SK-N-SH (cell line): ENCODE measurements around the gene NR2C2AP. TPM values are rescaled to one million over a fixed set of nuclear protein-coding genes. Genes with fewer than 3 reads are reported as not detected.

Experiments
- CTCF ChIA-PET: fragments of 300-600, 350-600 bp; formaldehyde crosslinking; extraction: SDS; loops from one replicate; lab custom pipeline; 2021; lab: Yijun Ruan, JAX
- POLR2A ChIA-PET: fragments of 350-600 bp; sonication (Branson Sonifier 250); formaldehyde crosslinking; extraction: SDS; loops from one replicate; lab custom pipeline; 2020; ENCODE audit warnings: antibody characterized with exemption, inconsistent platforms; lab: Yijun Ruan, JAX
- DNase-seq: peaks from one replicate; pipeline ENCODE4 v3.0.0; 2012
- H2AFZ ChIP-seq: fragments of 200-600 bp; sonication (generic); 2 replicates; pipeline ENCODE4 v1.8.1; 2016; ENCODE audit warnings: antibody characterized with exemption, mild to moderate bottlenecking, low read depth
- H3F3A ChIP-seq: fragments of 200-600 bp; sonication (generic); replicated peaks from 2 replicates; pipeline ENCODE3; 2016; ENCODE audit warnings: antibody characterized with exemption, mild to moderate bottlenecking; ENCODE audit not compliant: insufficient read depth
- H3K27ac ChIP-seq, 2 experiments: fragments of 200-500 bp in 1 of 2; fragments of 200-600 bp in 1 of 2; sonication (Bioruptor generic) in 1 of 2; sonication (generic), shearing (Covaris generic) in 1 of 2; 2 replicates each; pipeline versions ENCODE4 v1.5.1 to v1.6.1; 2014 to 2016; ENCODE audit warnings: low read depth in 2 of 2, inconsistent platforms in 1 of 2, low read length in 1 of 2, mild to moderate bottlenecking in 1 of 2, mixed read lengths in 1 of 2
- H3K27me3 ChIP-seq: fragments of 200-600 bp; sonication (generic), shearing (Covaris generic); 2 replicates; pipeline ENCODE4 v1.6.1; 2016; ENCODE audit warnings: mixed run types; ENCODE audit not compliant: insufficient read depth
- H3K36me3 ChIP-seq, 2 experiments: fragments of 200-500 bp in 1 of 2; fragments of 200-600 bp in 1 of 2; sonication (Bioruptor generic) in 1 of 2; sonication (generic) in 1 of 2; replicated peaks in 1 of 2; 2 replicates each; pipeline versions ENCODE3 to v1.5.1; 2014 to 2016; ENCODE audit warnings: low read length in 1 of 2, mild to moderate bottlenecking in 1 of 2; ENCODE audit not compliant: insufficient read depth in 2 of 2, control insufficient read depth in 1 of 2
- H3K4me1 ChIP-seq, 2 experiments: fragments of 200-500 bp in 1 of 2; fragments of 200-600 bp in 1 of 2; sonication (Bioruptor generic) in 1 of 2; sonication (generic), shearing (Covaris generic) in 1 of 2; 2 replicates each; pipeline versions ENCODE4 v1.5.1 to v1.6.1; 2014 to 2016; ENCODE audit warnings: low read depth in 1 of 2, low read length in 1 of 2, mixed run types in 1 of 2; ENCODE audit not compliant: insufficient read depth in 2 of 2, control insufficient read depth in 1 of 2
- H3K4me2 ChIP-seq: fragments of 200-600 bp; sonication (generic), shearing (Covaris generic); 2 replicates; pipeline ENCODE4 v1.6.1; 2017; ENCODE audit warnings: mixed run types
- H3K4me3 ChIP-seq, 2 experiments: fragments of 200-500 bp in 1 of 2; fragments of 200-600 bp in 1 of 2; sonication (Bioruptor generic) in 1 of 2; sonication (generic), shearing (Covaris generic) in 1 of 2; 2 replicates each; pipeline versions ENCODE4 v1.5.1 to v1.8.1; 2014 to 2016; ENCODE audit warnings: low read depth in 2 of 2, inconsistent platforms in 1 of 2, low read length in 1 of 2, mild to moderate bottlenecking in 1 of 2, mixed read lengths in 1 of 2, moderate library complexity in 1 of 2
- H3K79me2 ChIP-seq: fragments of 200-600 bp; sonication (generic); 2 replicates; pipeline ENCODE4 v1.8.1; 2017; ENCODE audit warnings: mild to moderate bottlenecking; ENCODE audit not compliant: insufficient read depth
- H3K9ac ChIP-seq: fragments of 200-600 bp; sonication (generic); 2 replicates; pipeline ENCODE4 v1.6.1; 2017; ENCODE audit warnings: mixed run types
- H3K9me2 ChIP-seq: fragments of 200-600 bp; sonication (generic); 2 replicates; pipeline ENCODE4 v1.6.1; 2017; ENCODE audit warnings: mixed run types
- H3K9me3 ChIP-seq: fragments of 200-600 bp; sonication (generic); 2 replicates; pipeline ENCODE4 v1.6.1; 2017; ENCODE audit warnings: mixed run types, mild to moderate bottlenecking, moderate library complexity
- H4K20me1 ChIP-seq: fragments of 200-600 bp; sonication (generic); 2 replicates; pipeline ENCODE4 v1.6.1; 2017; ENCODE audit warnings: mild to moderate bottlenecking, mixed run types; ENCODE audit not compliant: insufficient read depth
- ELF1 ChIP-seq: IDR thresholded peaks from 2 replicates; pipeline ENCODE4 v1.4.0; 2012
- FOXJ3 ChIP-seq: sonication (generic); formaldehyde crosslinking; IDR thresholded peaks from 2 replicates; pipeline ENCODE4 v1.5.1; 2020; ENCODE audit warnings: mild to moderate bottlenecking, missing genetic modification reagents
- GABPA ChIP-seq: IDR thresholded peaks from 2 replicates; pipeline ENCODE4 v1.4.0; 2012; ENCODE audit warnings: low read depth, mild to moderate bottlenecking
- MXI1 ChIP-seq: IDR thresholded peaks from 2 replicates; pipeline ENCODE4 v1.6.1; 2012; ENCODE audit warnings: mild to moderate bottlenecking, low read depth, low read length, improper control_type of control experiment
- PBX3 ChIP-seq: IDR thresholded peaks from 2 replicates; pipeline ENCODE4; 2012
- POLR2AphosphoS5 ChIP-seq: IDR thresholded peaks from 2 replicates; pipeline ENCODE4 v1.6.1; 2012; ENCODE audit warnings: low read depth, low read length
- RAD21 ChIP-seq: IDR thresholded peaks from 2 replicates; pipeline ENCODE4 v1.6.1; 2012; ENCODE audit warnings: mild to moderate bottlenecking, low read length
- RFX5 ChIP-seq: IDR thresholded peaks from 2 replicates; pipeline ENCODE4 v1.6.1; 2012; ENCODE audit warnings: mild to moderate bottlenecking, improper control_type of control experiment, low read length
- RXRA ChIP-seq: IDR thresholded peaks from 2 replicates; pipeline ENCODE4 v1.4.0; 2012; ENCODE audit warnings: low read depth, mild to moderate bottlenecking, borderline replicate concordance
- SIN3A ChIP-seq: IDR thresholded peaks from 2 replicates; pipeline ENCODE4 v1.6.1; 2012; ENCODE audit warnings: low read depth, mild to moderate bottlenecking, low read length, moderate library complexity, borderline replicate concordance
- TAF1 ChIP-seq: IDR thresholded peaks from 2 replicates; pipeline ENCODE4 v1.6.1; 2012; ENCODE audit warnings: low read depth, mild to moderate bottlenecking, low read length, moderate library complexity, borderline replicate concordance
- TCF12 ChIP-seq: IDR thresholded peaks from 2 replicates; pipeline ENCODE4 v1.4.0; 2012
- TEAD4 ChIP-seq: IDR thresholded peaks from 2 replicates; pipeline ENCODE4 v1.4.0; 2012; ENCODE audit warnings: mild to moderate bottlenecking, borderline replicate concordance; ENCODE audit not compliant: insufficient read depth
- USF2 ChIP-seq: fragments of 150-350 bp; IDR thresholded peaks from 2 replicates; pipeline ENCODE4 v1.6.1; 2017; ENCODE audit warnings: antibody characterized with exemption, low read length, low read depth, borderline replicate concordance
- ZBTB33 ChIP-seq: IDR thresholded peaks from 2 replicates; pipeline ENCODE4 v1.4.0; 2012; ENCODE audit warnings: low read depth, borderline replicate concordance
- WGBS: methylation state at CpG from one replicate; pipeline ENCODE4 v1.1.6; 2017; ENCODE audit warnings: low lambda C conversion rate; 5-methylcytosine and 5-hydroxymethylcytosine counted together
- polyA plus RNA-seq, 3 experiments: library from polyadenylated mRNA; depleted of rRNA; stranded (reverse); fragments of >200 nt; gene quantifications; 2 replicates each; pipeline ENCODE4 v1.2.3, GENCODE V29; 2012

NR2C2AP gene
- polyA plus RNA-seq, 1 of the 3 experiments (the other 2 are of a cell fraction) = 21.9 TPM

- Histone ChIP-seq H3K27ac (no peak overlapping the region), H3K79me2 (no peaks in the 10 kb centered on the region), H2AFZ (no peak overlapping the region), H3F3A (no peaks in the 10 kb centered on the region), H3K4me1 (no peaks in the 10 kb centered on the region), H3K27me3 (no peaks in the 10 kb centered on the region), H3K9ac (no peak overlapping the region), H3K9me2 (no peaks in the 10 kb centered on the region), H4K20me1 (no peaks in the 10 kb centered on the region), H3K4me2 (no peak overlapping the region), H3K36me3 (no peaks in the 10 kb centered on the region), H3K9me3 (peaks cover 2% of the 10 kb centered on the region; the same call in 1 of the 2 replicates), H3K4me3 (no peak overlapping the region)
- no peak for DNase-seq
- CTCF ChIA-PET = interaction anchor here (0.6 kb wide), 1 partner anchor 10 kb away, joined by 3 read pairs; no protein-coding TSS in a partner anchor
- TF ChIP-seq MXI1 (no peak), PBX3 (no peak)
- POLR2A ChIA-PET = no interaction called here
Observed at GRCh38 chr19:19239675-19240074, 36.5 kb upstream of the NR2C2AP start.

- H4K20me1 ChIP-seq = no peaks in the 10 kb centered on the region
- H3K27ac ChIP-seq = no peak overlapping the region
- no peak for DNase-seq
- H3K9me2 ChIP-seq = no peaks in the 10 kb centered on the region
- H3K4me2 ChIP-seq = no peak overlapping the region
- no peaks in the 10 kb centered on the region for H3K79me2 ChIP-seq
- POLR2A ChIA-PET = no interaction called here
- WGBS = 85% methylated on average over 18 of the region's 18 CpGs
- TF ChIP-seq TEAD4 (no peak), USF2 (no peak), GABPA (no peak), SIN3A (no peak), TCF12 (no peak), TAF1 (no peak), RAD21 (no peak), RXRA (no peak), ELF1 (no peak), FOXJ3 (CRISPR knock-in tag) (no peak), ZBTB33 (no peak), RFX5 (no peak), POLR2AphosphoS5 (no peak)
- peaks cover 7% of the 10 kb centered on the region for H3K9me3 ChIP-seq
- H2AFZ ChIP-seq = no peak overlapping the region
- no peaks in the 10 kb centered on the region for H3K4me1 ChIP-seq
- no peak overlapping the region for H3K9ac ChIP-seq
- no peaks in the 10 kb centered on the region for H3K36me3 ChIP-seq
- H3F3A ChIP-seq = no peaks in the 10 kb centered on the region
- no peak overlapping the region for H3K4me3 ChIP-seq
- H3K27me3 ChIP-seq = no peaks in the 10 kb centered on the region
- CTCF ChIA-PET = no interaction called here
Observed at GRCh38 chr19:19238126-19238894, 35.1 kb upstream of the NR2C2AP start.
